Activated B cell treated with CpG ODN at 0.5 μM for 24 hours (primary cell): ENCODE results near the gene FAM162A. TPM values are rescaled to one million over a fixed set of nuclear protein-coding genes. Genes with fewer than 3 reads are reported as not detected.
"Not testable (repeated sequence)": the region's sequence is repeated elsewhere in the genome, so short reads cannot be mapped to it uniquely, and the experiment has no call there.

ENCODE experiments used
- ATAC-seq: fragments of 200-7000 bp; cut with Tn5 transposase; one replicate; pipeline ENCODE4 v1.10.0; 2021; ENCODE audit warnings: low read depth, mild to moderate bottlenecking, moderate library complexity
- CTCF ChIA-PET: fragments of 350-600 bp; sonication (Branson Sonifier 250); formaldehyde crosslinking; loops from one replicate; lab custom pipeline; 2021; ENCODE audit warnings: antibody characterized with exemption; lab: Charles Lee
- POLR2A ChIA-PET: fragments of 350-600 bp; sonication (Branson Sonifier 250); formaldehyde crosslinking; loops from one replicate; lab custom pipeline; 2021; ENCODE audit warnings: antibody characterized with exemption; lab: Charles Lee
- DNase-seq: peaks from one replicate; pipeline ENCODE4 v3.0.0; 2022
- H3K27ac Mint-ChIP-seq: one replicate; pipeline ENCODE4 v1.8.0; 2020; ENCODE audit warnings: mixed read lengths
- H3K27me3 Mint-ChIP-seq: one replicate; pipeline ENCODE4 v1.8.0; 2021; ENCODE audit warnings: mixed read lengths
- H3K36me3 Mint-ChIP-seq: one replicate; pipeline ENCODE4 v1.8.0; 2021; ENCODE audit warnings: low read depth, mixed read lengths
- H3K4me1 Mint-ChIP-seq: one replicate; pipeline ENCODE4 v1.8.0; 2021; ENCODE audit warnings: mixed read lengths
- H3K4me3 Mint-ChIP-seq: one replicate; pipeline ENCODE4 v1.8.0; 2020; ENCODE audit warnings: mild to moderate bottlenecking, mixed read lengths
- H3K9me3 Mint-ChIP-seq: one replicate; pipeline ENCODE4 v1.8.0; 2020; ENCODE audit warnings: mixed read lengths
- CTCF ChIP-seq: fragments of 200-600 bp; IDR thresholded peaks from one replicate; pipeline ENCODE4 v1.8.0; 2022; ENCODE audit warnings: antibody characterized with exemption, mild to moderate bottlenecking
- intact Hi-C: fragments of 100-400 bp; cut with micrococcal nuclease; formaldehyde crosslinking; loops from one replicate; pipeline ENCODE4 v1.15.1; 2024
- total RNA-seq: library from RNA; stranded (reverse); gene quantifications from 2 replicates; pipeline ENCODE4 v1.2.3, GENCODE V29; 2022

Gene FAM162A
- total RNA-seq, 1 donor from 2014 or later, result 28.5 TPM

- ChIA-PET CTCF (no interaction called here), POLR2A (no interaction called here)
- no peak for TF ChIP-seq CTCF
- H3K9me3 Mint-ChIP-seq, result peaks cover 6% of the 10 kb centered on the region
- H3K4me1 Mint-ChIP-seq, result peaks cover 12% of the 10 kb centered on the region
- no peaks in the 10 kb centered on the region for H3K27me3 Mint-ChIP-seq
- H3K27ac Mint-ChIP-seq, result no peak overlapping the region
- intact Hi-C loops, result no loop called here
- no peak overlapping the region for H3K4me3 Mint-ChIP-seq
- H3K36me3 Mint-ChIP-seq, result peaks cover 98% of the 10 kb centered on the region
- ATAC-seq, result no peak
- no peak for DNase-seq
Measured at GRCh38 chr3:122443090-122443489, 59.1 kb downstream of the FAM162A start.

- H3K4me3 Mint-ChIP-seq, H3K27ac Mint-ChIP-seq, intact Hi-C loops, CTCF ChIA-PET, H3K27me3 Mint-ChIP-seq, POLR2A ChIA-PET, DNase-seq, H3K9me3 Mint-ChIP-seq, ATAC-seq: not testable (repeated sequence)
- Mint-ChIP-seq H3K36me3 (peaks cover 98% of the 10 kb centered on the region), H3K4me1 (peaks cover 12% of the 10 kb centered on the region)
Measured at GRCh38 chr3:122443762-122444490, 59.9 kb downstream of the FAM162A start.

GRCh38 chr3:122444491-122444887, 60.5 kb downstream of the FAM162A start:
- Mint-ChIP-seq H3K4me1 (peaks cover 12% of the 10 kb centered on the region), H3K36me3 (peaks cover 98% of the 10 kb centered on the region)
- CTCF ChIA-PET, DNase-seq, H3K9me3 Mint-ChIP-seq, intact Hi-C loops, H3K4me3 Mint-ChIP-seq, H3K27me3 Mint-ChIP-seq, ATAC-seq, H3K27ac Mint-ChIP-seq: not testable (repeated sequence)
- POLR2A ChIA-PET, result interaction anchor here (0.6 kb wide), 1 partner anchor 190 kb away, joined by 7 read pairs; no protein-coding TSS in a partner anchor

GRCh38 chr3:122448218-122448617, 64.2 kb downstream of the FAM162A start:
- H3K27ac Mint-ChIP-seq, H3K9me3 Mint-ChIP-seq, intact Hi-C loops, ATAC-seq, POLR2A ChIA-PET, H3K27me3 Mint-ChIP-seq, DNase-seq, CTCF ChIA-PET, H3K4me3 Mint-ChIP-seq: not testable (repeated sequence)
- Mint-ChIP-seq H3K4me1 (peaks cover 12% of the 10 kb centered on the region), H3K36me3 (peaks cover 93% of the 10 kb centered on the region)

- Mint-ChIP-seq H3K27me3 (no peaks in the 10 kb centered on the region), H3K9me3 (no peaks in the 10 kb centered on the region), H3K27ac (no peak overlapping the region), H3K4me1 (peaks cover 14% of the 10 kb centered on the region), H3K4me3 (no peak overlapping the region), H3K36me3 (peaks cover 88% of the 10 kb centered on the region)
- intact Hi-C loops, result no loop called here
- POLR2A ChIA-PET, result no interaction called here
- DNase-seq, result no peak
- no peak for TF ChIP-seq CTCF
- no peak for ATAC-seq
- CTCF ChIA-PET, result no interaction called here
Measured at GRCh38 chr3:122451371-122451770, 67.4 kb downstream of the FAM162A start.

GRCh38 chr3:122456074-122456473, 72.1 kb downstream of the FAM162A start:
- ChIA-PET POLR2A (no interaction called here), CTCF (interaction anchor here (1.0 kb wide), 1 partner anchor 62 kb away, joined by 3 read pairs; no protein-coding TSS in a partner anchor)
- H3K27ac Mint-ChIP-seq, result no peak overlapping the region
- TF ChIP-seq CTCF, result no peak
- no peaks in the 10 kb centered on the region for H3K27me3 Mint-ChIP-seq
- intact Hi-C loops, result loop anchor here (5.0 kb wide), 2 partner anchors 221 to 571 kb away; partner anchors contain the start of gene SEMA5B
- H3K4me1 Mint-ChIP-seq, result peaks cover 10% of the 10 kb centered on the region
- peaks cover 84% of the 10 kb centered on the region for H3K36me3 Mint-ChIP-seq
- H3K4me3 Mint-ChIP-seq, result no peak overlapping the region
- DNase-seq (no peak), ATAC-seq (no peak)
- no peaks in the 10 kb centered on the region for H3K9me3 Mint-ChIP-seq
